Thyroid gland (tissue), 4 donors: ENCODE results near the gene PCDH11Y. TPM values are rescaled to one million over a fixed set of nuclear protein-coding genes. Genes with fewer than 3 reads are reported as not detected.
"Not testable (repeated sequence)": the region's sequence is repeated elsewhere in the genome, so short reads cannot be mapped to it uniquely, and the experiment has no call there.

Experiments
- DNase-seq, 2 donors: peaks; one replicate each; pipeline ENCODE4 v3.0.0-alpha.2; 2019
- H3K27ac ChIP-seq, 3 donors: fragments of 200-600 bp; sonication (generic); 1 replicate in 2 of 3; 2 replicates in 1 of 3; pipeline ENCODE4 v1.5.1; 2016 to 2019; ENCODE audit warnings: mild to moderate bottlenecking in 1 of 3, moderate library complexity in 1 of 3
- H3K27me3 ChIP-seq: fragments of 200-600 bp; sonication (generic); one replicate; pipeline ENCODE4 v1.5.1; 2019
- H3K36me3 ChIP-seq, 2 donors: fragments of 200-600 bp; sonication (generic); one replicate each; pipeline ENCODE4 v1.5.1; 2016 to 2019
- H3K4me1 ChIP-seq, 2 donors: fragments of 200-600 bp; sonication (generic); one replicate each; pipeline ENCODE4 v1.5.1; 2017 to 2019
- H3K4me3 ChIP-seq, 3 donors: fragments of 200-600 bp; sonication (generic); replicated peaks in 1 of 3; 1 replicate in 2 of 3; 2 replicates in 1 of 3; pipeline ENCODE4 v1.5.1; 2016; ENCODE audit warnings: mild to moderate bottlenecking in 1 of 3
- H3K9me3 ChIP-seq: fragments of 200-600 bp; sonication (generic); one replicate; pipeline ENCODE4 v1.5.1; 2017
- WGBS, 2 donors: methylation state at CpG; one replicate each; pipeline ENCODE4 v1.1.5; 2017; 5-methylcytosine and 5-hydroxymethylcytosine counted together
- intact Hi-C: fragments of 100-400 bp; cut with DNase I; formaldehyde crosslinking; loops from one replicate; pipeline ENCODE4 v1.15.1; 2023
- small RNA-seq: library from RNA; depleted of rRNA; stranded (forward); fragments of <200 nt; gene quantifications from one replicate; pipeline ENCODE3, GENCODE V24; 2016
- total RNA-seq, 4 donors: library from RNA; depleted of rRNA; stranded (reverse); fragments of >200 nt; gene quantifications; one replicate each; pipeline ENCODE4 v1.2.3, GENCODE V29; 2016

The PCDH11Y gene
- total RNA-seq, 4 donors from 2014 or later = 0.22 to 0.75 (median 0.49) TPM; not detected in 1

DNA sequence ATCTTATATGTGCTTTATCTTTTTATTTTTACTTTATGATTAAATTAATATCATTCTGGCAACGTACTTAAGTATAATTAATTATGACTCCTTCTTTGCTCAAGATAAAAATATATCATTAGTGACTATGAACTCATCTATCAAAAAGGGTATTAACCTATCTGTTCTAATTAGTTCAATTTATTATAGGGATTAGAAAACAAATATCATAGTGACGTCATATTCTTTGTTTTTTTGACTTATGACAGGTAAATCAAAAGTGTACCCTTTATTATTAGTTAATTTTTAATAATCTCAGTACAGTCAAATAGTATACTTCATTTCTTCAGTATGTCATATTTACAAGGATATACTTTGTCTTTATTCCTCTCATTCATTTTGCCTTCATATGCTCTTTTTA lies 638.5 kb downstream of the PCDH11Y start:
- H3K27ac ChIP-seq, H3K9me3 ChIP-seq, DNase-seq, intact Hi-C loops, H3K4me1 ChIP-seq, H3K36me3 ChIP-seq, H3K4me3 ChIP-seq, H3K27me3 ChIP-seq: not testable (repeated sequence)
- WGBS, 2 donors = 56 to 59% methylated on average over 2 of the region's 2 CpGs

DNA sequence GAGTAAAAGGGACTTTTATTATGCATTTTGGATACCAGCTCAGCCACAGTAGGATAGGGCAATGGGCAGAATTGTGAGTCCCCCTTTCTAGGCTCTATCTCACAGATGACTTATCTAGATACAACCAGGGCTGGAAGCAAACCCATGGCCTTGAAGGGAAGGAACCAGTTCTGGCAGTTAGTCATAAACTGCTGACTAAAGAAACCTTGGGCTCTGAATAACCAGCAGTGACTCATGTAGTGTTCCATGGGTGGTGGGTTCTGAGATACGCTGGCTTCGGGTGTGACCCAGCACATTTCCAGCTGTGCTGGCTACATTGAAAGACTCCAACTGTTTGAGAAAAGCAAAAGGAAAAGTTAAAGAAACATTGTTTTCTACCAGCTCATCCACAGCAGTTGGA lies 679.2 kb downstream of the PCDH11Y start:
- H3K4me1 ChIP-seq, H3K27ac ChIP-seq, H3K9me3 ChIP-seq, H3K27me3 ChIP-seq, H3K4me3 ChIP-seq, DNase-seq, intact Hi-C loops, H3K36me3 ChIP-seq: not testable (repeated sequence)
- WGBS, 2 donors = 75 to 100% methylated on average over 1 to 2 of the region's 2 CpGs

DNA sequence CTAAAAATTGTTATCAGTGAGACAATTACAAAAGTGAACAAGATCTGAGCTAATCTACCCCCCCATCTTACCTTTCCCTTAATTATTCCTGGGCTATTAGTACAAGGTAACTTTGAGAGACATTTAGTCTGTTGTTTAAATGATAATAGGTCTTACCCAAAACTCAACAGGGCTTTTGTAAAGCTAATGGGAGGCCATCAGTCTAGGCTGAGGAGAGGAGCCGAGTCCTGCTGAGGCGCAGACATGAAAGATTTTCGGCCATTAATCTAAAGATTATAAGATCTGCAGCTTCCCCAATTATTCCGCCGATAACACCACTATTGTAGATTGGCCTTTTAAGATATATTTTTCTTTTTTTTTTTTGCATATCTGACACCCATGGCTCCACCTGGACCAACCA lies 708.6 kb downstream of the PCDH11Y start:
- H3K27me3 ChIP-seq, H3K4me1 ChIP-seq, H3K4me3 ChIP-seq, H3K9me3 ChIP-seq, intact Hi-C loops, H3K36me3 ChIP-seq, DNase-seq, H3K27ac ChIP-seq: not testable (repeated sequence)
- WGBS, 2 donors = 93 to 94% methylated on average over 5 of the region's 5 CpGs

DNA sequence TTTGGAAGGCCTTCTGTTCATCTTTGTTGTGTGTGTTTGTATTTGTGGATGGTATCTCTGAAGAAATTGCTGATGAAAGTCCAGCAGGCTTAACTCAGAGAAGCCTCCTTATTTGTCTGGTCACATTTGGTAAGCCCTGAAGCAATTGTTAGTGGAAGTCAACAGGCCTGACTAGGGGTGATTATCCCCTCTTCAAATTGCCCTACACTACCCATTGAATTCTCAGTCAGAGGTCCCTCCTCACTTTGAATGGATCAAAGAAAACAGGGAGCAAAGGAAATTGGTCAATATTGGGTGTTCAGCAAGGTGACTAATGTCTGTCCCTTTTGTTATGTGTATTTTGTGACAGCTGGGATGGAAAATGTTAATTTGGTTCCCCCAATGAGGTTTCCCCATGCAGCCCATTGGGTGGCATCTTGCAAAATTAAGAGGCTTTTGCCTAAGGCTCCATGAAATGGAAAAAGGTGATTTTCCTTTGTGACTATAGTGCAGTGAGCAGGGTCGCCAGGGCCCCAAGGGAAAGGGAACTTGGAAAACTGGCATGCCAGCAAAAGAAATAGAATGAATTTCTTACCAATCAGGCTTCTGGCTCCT lies 709.8 kb downstream of the PCDH11Y start:
- WGBS, 2 donors = no CpG with 5 or more reads among the region's 1 CpG
- H3K4me3 ChIP-seq, DNase-seq, H3K9me3 ChIP-seq, H3K27me3 ChIP-seq, H3K27ac ChIP-seq, H3K36me3 ChIP-seq, intact Hi-C loops, H3K4me1 ChIP-seq: not testable (repeated sequence)

DNA sequence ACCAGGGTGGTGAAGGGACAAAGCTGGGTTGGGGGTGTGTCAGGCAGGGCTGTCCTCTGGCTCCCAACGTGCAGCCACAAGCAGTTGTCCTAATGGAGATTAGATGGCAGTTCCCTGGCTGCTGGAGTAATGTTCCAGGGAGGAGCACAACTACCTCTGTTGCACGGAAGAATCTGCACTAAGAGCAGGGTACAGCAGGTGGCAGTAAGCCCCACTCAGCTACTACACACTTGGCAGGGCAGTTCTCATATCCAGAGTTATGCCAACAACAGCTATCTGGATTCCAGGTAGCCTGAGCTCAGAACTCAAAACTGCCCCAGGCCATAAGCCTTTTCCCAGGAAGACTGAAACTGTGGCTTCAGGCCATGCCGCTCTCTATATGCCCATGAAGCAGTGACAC lies 761.3 kb downstream of the PCDH11Y start:
- H3K36me3 ChIP-seq, H3K9me3 ChIP-seq, H3K27ac ChIP-seq, H3K4me1 ChIP-seq, H3K27me3 ChIP-seq, H3K4me3 ChIP-seq, intact Hi-C loops, DNase-seq: not testable (repeated sequence)
- WGBS, 2 donors = 73% methylated on average over 2 of the region's 3 CpGs; no CpG with 5 or more reads in 1 of the 2 donors

DNA sequence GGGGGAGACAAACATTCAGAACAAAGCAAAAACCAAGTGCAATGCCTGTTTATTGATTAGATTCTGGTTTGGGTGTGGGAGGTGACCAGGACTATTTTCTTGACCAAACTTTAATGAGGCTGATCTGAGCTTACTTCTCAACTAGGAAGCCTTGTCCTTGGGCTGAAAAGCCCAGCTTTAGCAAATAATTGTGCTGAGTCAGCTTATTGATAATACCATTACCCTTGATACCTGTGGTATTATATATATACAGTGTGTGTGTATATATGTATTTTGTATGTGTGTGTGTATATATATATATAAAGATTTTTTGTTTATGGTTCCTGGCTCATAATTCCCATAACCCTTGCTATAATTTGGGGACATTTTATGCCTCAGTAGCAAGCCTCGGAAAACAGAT lies 776.4 kb downstream of the PCDH11Y start:
- H3K27me3 ChIP-seq, DNase-seq, H3K4me1 ChIP-seq, H3K36me3 ChIP-seq, H3K9me3 ChIP-seq, intact Hi-C loops, H3K27ac ChIP-seq, H3K4me3 ChIP-seq: not testable (repeated sequence)
- 67 to 75% methylated on average over 1 of the region's 1 CpG for WGBS, 2 donors

Small RNA genes lying within 50 kb of the gene (small RNA-seq; reads per million reads assigned to genes)
- gene RNU2-57P = not detected
- gene SNX3P1Y = not detected
